ENCODE data around the gene HOXB4. TPM values are rescaled to one million over a fixed set of nuclear protein-coding genes. Genes with fewer than 3 reads are reported as not detected.
A peak's percentile ranks its signal among the peaks of the same experiment; 100 is the strongest.

HOXB4 gene
- 1 to 10 TPM in 1 of 5 donors, under 1 TPM in 2, not detected in 2; 0.45 to 5.1 (median 0.58) TPM for total RNA-seq
- 1 to 10 TPM; 1.7 to 4.6 (median 2.6) TPM for polyA plus RNA-seq
- long read RNA-seq, donor 1, partial matches to known transcripts = 0 of 2 reads
- long read RNA-seq, donor 1, other reads (novel, unspliced or antisense) = 0 of 2 reads
- long read RNA-seq, donor 2, transcript HOXB4-201 (2 exons, 3,757 nt) = major isoform, 10 of 10 reads
- long read RNA-seq, donor 2, partial matches to known transcripts = 0 of 10 reads
- long read RNA-seq, donor 2, other reads (novel, unspliced or antisense) = 0 of 10 reads
- long read RNA-seq, donor 3, partial matches to known transcripts = 0 of 1 reads
- long read RNA-seq, donor 3, other reads (novel, unspliced or antisense) = 0 of 1 reads
- long read RNA-seq, donor 4, partial matches to known transcripts = 0 of 4 reads
- long read RNA-seq, donor 4, other reads (novel, unspliced or antisense) = 0 of 4 reads
- long read RNA-seq, donor 5, transcript HOXB4-201 (2 exons, 3,757 nt) = major isoform, 6 of 6 reads
- long read RNA-seq, donor 5, partial matches to known transcripts = 0 of 6 reads
- long read RNA-seq, donor 5, other reads (novel, unspliced or antisense) = 0 of 6 reads
- long read RNA-seq, donor 6, transcript HOXB4-201 (2 exons, 3,757 nt) = major isoform, 17 of 17 reads
- long read RNA-seq, donor 6, partial matches to known transcripts = 0 of 17 reads
- long read RNA-seq, donor 6, other reads (novel, unspliced or antisense) = 0 of 17 reads
- long read RNA-seq, donor 7, transcript HOXB4-201 (2 exons, 3,757 nt) = major isoform, 23 of 23 reads
- long read RNA-seq, donor 7, partial matches to known transcripts = 0 of 23 reads
- long read RNA-seq, donor 7, other reads (novel, unspliced or antisense) = 0 of 23 reads
- long read RNA-seq, donor 8, partial matches to known transcripts = 0 of 3 reads
- long read RNA-seq, donor 8, other reads (novel, unspliced or antisense) = 0 of 3 reads
- long read RNA-seq, donor 9, partial matches to known transcripts = 0 of 4 reads
- long read RNA-seq, donor 9, other reads (novel, unspliced or antisense) = 0 of 4 reads
- long read RNA-seq, donor 10, partial matches to known transcripts = 0 of 2 reads
- long read RNA-seq, donor 10, other reads (novel, unspliced or antisense) = 0 of 2 reads

DNA sequence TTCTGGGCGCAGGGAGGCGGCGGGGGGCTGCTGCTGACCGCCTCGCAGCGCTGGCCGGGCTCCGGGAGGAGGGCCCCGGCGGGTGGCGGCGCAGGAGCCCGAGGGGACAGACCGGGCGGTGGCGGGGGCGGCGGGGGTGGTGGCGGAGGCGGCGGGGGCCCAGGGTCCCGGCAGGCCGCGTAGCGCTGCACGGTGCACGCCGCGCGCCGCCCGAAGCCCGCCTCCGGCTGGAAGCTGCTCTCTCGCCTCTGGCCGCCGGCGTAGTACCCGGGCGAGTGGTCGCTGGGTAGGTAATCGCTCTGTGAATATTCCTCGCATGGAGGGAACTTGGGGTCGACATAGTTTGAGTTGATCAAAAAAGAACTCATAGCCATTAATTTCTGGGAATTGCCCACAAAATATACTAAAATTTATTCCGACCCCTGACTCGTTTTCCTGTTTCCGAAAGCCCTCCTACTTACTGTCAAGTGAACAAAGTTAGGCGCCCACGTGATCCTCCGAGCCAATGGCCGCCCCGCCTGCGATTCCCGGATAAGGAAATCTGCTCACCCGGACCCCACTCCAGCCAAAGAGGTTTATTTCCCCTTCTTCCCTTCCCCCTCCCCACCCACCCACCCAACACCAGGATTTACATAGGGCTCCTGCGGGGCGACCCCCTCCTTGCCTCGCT lies at the start of gene HOXB4:
Gene HOXB4 (minus strand): TSS at position 405 of the 670 bp plus-strand sequence. CDS start 31 bp downstream, at position 374.
- H3K9me3 ChIP-seq = no peaks in the 10 kb centered on the region
- peak within 1 kb of the TSS; percentile 57 to 61 (median 58) for H3K4me3 ChIP-seq
- no peaks in the 10 kb centered on the region for H3K36me3 ChIP-seq
- intact Hi-C loops (cut with DNase I; ENCODE audit: low total_unique reads) = no loop called here
- peaks cover 0 to 100% (median 96%) of the 10 kb centered on the region in 3 donors for H3K27me3 ChIP-seq
- no peak for TF ChIP-seq POLR2A (IDR thresholded peaks at IDR 0.05)
- no peak for TF ChIP-seq EP300 (IDR thresholded peaks at IDR 0.05)
- no peak for TF ChIP-seq POLR2AphosphoS5 (IDR thresholded peaks at IDR 0.05)
- TF ChIP-seq, protein P1, sequence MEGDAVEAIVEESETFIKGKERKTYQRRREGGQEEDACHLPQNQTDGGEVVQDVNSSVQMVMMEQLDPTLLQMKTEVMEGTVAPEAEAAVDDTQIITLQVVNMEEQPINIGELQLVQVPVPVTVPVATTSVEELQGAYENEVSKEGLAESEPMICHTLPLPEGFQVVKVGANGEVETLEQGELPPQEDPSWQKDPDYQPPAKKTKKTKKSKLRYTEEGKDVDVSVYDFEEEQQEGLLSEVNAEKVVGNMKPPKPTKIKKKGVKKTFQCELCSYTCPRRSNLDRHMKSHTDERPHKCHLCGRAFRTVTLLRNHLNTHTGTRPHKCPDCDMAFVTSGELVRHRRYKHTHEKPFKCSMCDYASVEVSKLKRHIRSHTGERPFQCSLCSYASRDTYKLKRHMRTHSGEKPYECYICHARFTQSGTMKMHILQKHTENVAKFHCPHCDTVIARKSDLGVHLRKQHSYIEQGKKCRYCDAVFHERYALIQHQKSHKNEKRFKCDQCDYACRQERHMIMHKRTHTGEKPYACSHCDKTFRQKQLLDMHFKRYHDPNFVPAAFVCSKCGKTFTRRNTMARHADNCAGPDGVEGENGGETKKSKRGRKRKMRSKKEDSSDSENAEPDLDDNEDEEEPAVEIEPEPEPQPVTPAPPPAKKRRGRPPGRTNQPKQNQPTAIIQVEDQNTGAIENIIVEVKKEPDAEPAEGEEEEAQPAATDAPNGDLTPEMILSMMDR (IDR thresholded peaks at IDR 0.05) = no peak
- H3K27ac ChIP-seq = peak within 1 kb of the TSS; percentile 61 to 95 (median 93)
- WGBS, 5 donors = 2 to 5% (median 4%) methylated on average over 21 to 58 of the region's 58 CpGs
- peak; percentile 59 to 93 for DNase-seq
- peaks cover 14 to 69% (median 43%) of the 10 kb centered on the region in 4 donors for H3K4me1 ChIP-seq

GRCh38 chr17:48627118-48627597 lies 49.0 kb upstream of the HOXB4 start:
- peaks cover 23 to 27% (median 23%) of the 10 kb centered on the region in 4 donors for H3K4me1 ChIP-seq
- WGBS, 5 donors = 15 to 20% (median 17%) methylated on average over 5 of the region's 5 CpGs
- no peaks in the 10 kb centered on the region for H3K36me3 ChIP-seq
- no peak overlapping the region for H3K27ac ChIP-seq
- no peak overlapping the region for H3K4me3 ChIP-seq
- intact Hi-C loops (cut with DNase I; ENCODE audit: low total_unique reads) = loop anchor here (10.0 kb wide), 1 partner anchor 292 kb away; no protein-coding TSS in a partner anchor
- no peak for DNase-seq
- TF ChIP-seq POLR2AphosphoS5 (IDR thresholded peaks at IDR 0.05) (no peak), POLR2A (IDR thresholded peaks at IDR 0.05) (no peak), EP300 (IDR thresholded peaks at IDR 0.05) (no peak)
- TF ChIP-seq, protein P1 (IDR thresholded peaks at IDR 0.05) = no peak
- H3K9me3 ChIP-seq = no peaks in the 10 kb centered on the region
- peaks cover 56 to 100% (median 99%) of the 10 kb centered on the region in 3 donors for H3K27me3 ChIP-seq

GRCh38 chr17:48626245-48627117 lies 48.3 kb upstream of the HOXB4 start, which contains the start of gene HOXB9:
Gene HOXB9 (minus strand): TSS chr17:48626358. CDS start chr17:48626269, 89 bp downstream.
- no peaks in the 10 kb centered on the region for H3K36me3 ChIP-seq
- peaks cover 23 to 27% (median 23%) of the 10 kb centered on the region in 4 donors for H3K4me1 ChIP-seq
- H3K9me3 ChIP-seq = no peaks in the 10 kb centered on the region
- H3K27ac ChIP-seq = peak within 1 kb of the TSS in 1 of 5 donors; percentile 23
- TF ChIP-seq POLR2A (IDR thresholded peaks at IDR 0.05) (no peak), EP300 (IDR thresholded peaks at IDR 0.05) (no peak), POLR2AphosphoS5 (IDR thresholded peaks at IDR 0.05) (no peak)
- TF ChIP-seq, protein P1 (IDR thresholded peaks at IDR 0.05) = no peak
- peak in 1 of 2 donors; percentile 68 for DNase-seq
- peaks cover 53 to 100% (median 99%) of the 10 kb centered on the region in 3 donors for H3K27me3 ChIP-seq
- 2 to 8% (median 3%) methylated on average over 28 to 50 of the region's 50 CpGs for WGBS, 5 donors
- intact Hi-C loops (cut with DNase I; ENCODE audit: low total_unique reads) = loop anchor here (10.0 kb wide), 1 partner anchor 292 kb away; no protein-coding TSS in a partner anchor
- peak within 1 kb of the TSS; percentile 32 to 58 (median 40) for H3K4me3 ChIP-seq
